ENCODE measurements around the gene TAF1C. TPM values are rescaled to one million over a fixed set of nuclear protein-coding genes. Genes with fewer than 3 reads are reported as not detected.

Gene TAF1C
- total RNA-seq, 2 donors from 2014 or later: 92.0 to 99.8 TPM

DNA sequence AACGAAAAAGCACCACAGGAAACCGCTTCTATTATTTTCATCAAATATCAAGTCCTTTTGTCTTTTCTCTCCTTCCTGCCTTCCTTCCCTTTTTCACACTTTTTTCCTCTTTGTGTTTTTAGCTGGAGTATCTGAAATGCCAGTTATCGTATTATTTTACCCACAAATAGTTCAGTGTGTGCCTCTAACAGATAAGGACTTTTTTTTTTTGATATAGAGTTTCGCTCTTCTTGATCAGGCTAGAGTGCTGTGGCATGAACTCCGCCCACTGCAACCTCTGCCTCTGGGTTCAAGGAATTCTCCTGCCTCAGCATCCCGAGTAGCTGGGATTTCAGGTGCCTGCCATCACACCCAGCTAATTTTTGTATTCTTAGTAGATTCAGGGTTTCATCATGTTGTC lies 31.1 kb downstream of the TAF1C start:
- Histone ChIP-seq H3K9me3 (ENCODE audit: control insufficient read depth, low read length) (no peaks in the 10 kb centered on the region), H3K4me1 (ENCODE audit: control insufficient read depth, insufficient read depth, low read length) (no peaks in the 10 kb centered on the region), H3K36me3 (ENCODE audit: control insufficient read depth, insufficient read depth, low read length) (no peaks in the 10 kb centered on the region), H3K27ac (ENCODE audit: low read depth, low read length) (no peak overlapping the region), H3K4me3 (ENCODE audit: low read length) (no peak overlapping the region), H3K27me3 (ENCODE audit: control insufficient read depth, insufficient read depth, low read length, poor library complexity, severe bottlenecking) (no peaks in the 10 kb centered on the region), H3K9ac (ENCODE audit: extremely low read depth, low read length, poor library complexity, severe bottlenecking) (no peak overlapping the region)
- Mint-ChIP-seq H3K27ac (no peak overlapping the region), H3K27me3 (ENCODE audit: insufficient read depth) (no peaks in the 10 kb centered on the region), H3K9me3 (no peaks in the 10 kb centered on the region), H3K4me1 (no peaks in the 10 kb centered on the region), H3K4me3 (no peak overlapping the region), H3K36me3 (ENCODE audit: low read depth) (no peaks in the 10 kb centered on the region)
- WGBS, 2 experiments (ENCODE audit: insufficient coverage in 1 of 2, insufficient read length in 1 of 2): 90 to 95% methylated on average over 2 to 6 of the region's 6 CpGs
- DNase-seq: no peak
- TF ChIP-seq, protein P1, sequence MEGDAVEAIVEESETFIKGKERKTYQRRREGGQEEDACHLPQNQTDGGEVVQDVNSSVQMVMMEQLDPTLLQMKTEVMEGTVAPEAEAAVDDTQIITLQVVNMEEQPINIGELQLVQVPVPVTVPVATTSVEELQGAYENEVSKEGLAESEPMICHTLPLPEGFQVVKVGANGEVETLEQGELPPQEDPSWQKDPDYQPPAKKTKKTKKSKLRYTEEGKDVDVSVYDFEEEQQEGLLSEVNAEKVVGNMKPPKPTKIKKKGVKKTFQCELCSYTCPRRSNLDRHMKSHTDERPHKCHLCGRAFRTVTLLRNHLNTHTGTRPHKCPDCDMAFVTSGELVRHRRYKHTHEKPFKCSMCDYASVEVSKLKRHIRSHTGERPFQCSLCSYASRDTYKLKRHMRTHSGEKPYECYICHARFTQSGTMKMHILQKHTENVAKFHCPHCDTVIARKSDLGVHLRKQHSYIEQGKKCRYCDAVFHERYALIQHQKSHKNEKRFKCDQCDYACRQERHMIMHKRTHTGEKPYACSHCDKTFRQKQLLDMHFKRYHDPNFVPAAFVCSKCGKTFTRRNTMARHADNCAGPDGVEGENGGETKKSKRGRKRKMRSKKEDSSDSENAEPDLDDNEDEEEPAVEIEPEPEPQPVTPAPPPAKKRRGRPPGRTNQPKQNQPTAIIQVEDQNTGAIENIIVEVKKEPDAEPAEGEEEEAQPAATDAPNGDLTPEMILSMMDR (conservative IDR thresholded peaks at IDR 0.05): no peak

DNA sequence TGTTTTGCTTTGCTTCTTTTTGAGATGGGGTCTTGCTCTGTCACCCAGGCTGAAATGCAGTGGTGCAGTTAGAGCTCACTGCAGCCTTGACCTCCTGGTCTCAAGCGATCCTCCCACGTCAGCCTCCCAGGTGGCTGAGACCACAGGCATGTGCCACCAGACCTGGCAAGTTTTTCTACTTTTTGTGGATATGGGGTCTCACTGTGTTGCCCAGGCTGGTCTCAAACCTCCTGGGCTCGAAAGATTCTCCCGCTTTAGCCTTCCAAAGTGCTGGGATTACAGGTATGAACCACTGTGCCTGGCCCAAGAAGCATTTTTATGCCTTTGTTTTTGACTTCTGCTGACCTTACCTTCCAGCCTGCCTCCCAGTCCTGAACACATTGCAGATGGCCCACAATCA lies 31.6 kb downstream of the TAF1C start:
- no peaks in the 10 kb centered on the region for H3K4me1 Mint-ChIP-seq
- no peaks in the 10 kb centered on the region for H3K27me3 Mint-ChIP-seq (ENCODE audit: insufficient read depth)

DNA sequence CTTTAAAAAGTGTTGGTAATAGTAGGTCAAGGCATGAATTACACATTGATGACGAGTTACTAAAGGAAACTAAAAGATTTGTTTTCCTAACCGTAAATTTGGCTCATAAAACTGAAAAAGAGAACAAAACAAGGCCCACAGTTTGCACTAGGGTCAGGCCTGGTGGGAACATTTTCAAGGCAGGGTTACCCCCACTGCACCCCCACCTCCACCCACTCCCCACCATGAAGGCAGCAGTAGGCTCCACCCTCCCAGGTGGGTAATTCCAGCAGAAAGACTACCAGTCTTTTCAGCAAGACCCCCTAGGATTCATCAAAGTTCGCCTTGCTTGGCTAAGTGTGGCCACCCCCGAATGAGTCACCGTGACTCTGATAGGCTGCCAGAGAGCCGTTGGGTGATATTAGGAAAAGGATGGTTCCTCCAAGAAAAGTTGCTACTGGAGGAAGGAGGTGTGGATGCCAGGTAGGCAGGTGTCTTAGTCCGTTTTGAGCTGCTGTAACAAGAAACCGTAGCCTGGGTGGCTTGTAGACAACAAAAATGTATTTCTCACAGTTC lies 33.1 kb downstream of the TAF1C start:
- no peak overlapping the region for H3K27ac Mint-ChIP-seq
- TF ChIP-seq, protein P1 (conservative IDR thresholded peaks at IDR 0.05): no peak
- Histone ChIP-seq H3K27me3 (ENCODE audit: control insufficient read depth, insufficient read depth, low read length, poor library complexity, severe bottlenecking) (no peaks in the 10 kb centered on the region), H3K4me1 (ENCODE audit: control insufficient read depth, insufficient read depth, low read length) (no peaks in the 10 kb centered on the region), H3K4me3 (ENCODE audit: low read length) (no peak overlapping the region), H3K9ac (ENCODE audit: extremely low read depth, low read length, poor library complexity, severe bottlenecking) (no peak overlapping the region), H3K27ac (ENCODE audit: low read depth, low read length) (no peak overlapping the region), H3K36me3 (ENCODE audit: control insufficient read depth, insufficient read depth, low read length) (no peaks in the 10 kb centered on the region), H3K9me3 (ENCODE audit: control insufficient read depth, low read length) (no peaks in the 10 kb centered on the region)
- WGBS, 2 experiments (ENCODE audit: insufficient coverage in 1 of 2, insufficient read length in 1 of 2): 77 to 80% methylated on average over 8 of the region's 8 CpGs
- no peaks in the 10 kb centered on the region for H3K9me3 Mint-ChIP-seq
- no peaks in the 10 kb centered on the region for H3K36me3 Mint-ChIP-seq (ENCODE audit: low read depth)
- DNase-seq: no peak
- no peak overlapping the region for H3K4me3 Mint-ChIP-seq
- no peaks in the 10 kb centered on the region for H3K27me3 Mint-ChIP-seq (ENCODE audit: insufficient read depth)
- H3K4me1 Mint-ChIP-seq: no peaks in the 10 kb centered on the region

More for the DNA sequence above, 31.6 kb downstream of the TAF1C start:
- Mint-ChIP-seq H3K36me3 (ENCODE audit: low read depth) (no peaks in the 10 kb centered on the region), H3K9me3 (no peaks in the 10 kb centered on the region), H3K4me3 (no peak overlapping the region), H3K27ac (no peak overlapping the region)
- no peak overlapping the region for H3K4me3 ChIP-seq (ENCODE audit: low read length)
- no peaks in the 10 kb centered on the region for H3K36me3 ChIP-seq (ENCODE audit: control insufficient read depth, insufficient read depth, low read length)
- H3K27me3 ChIP-seq (ENCODE audit: control insufficient read depth, insufficient read depth, low read length, poor library complexity, severe bottlenecking): no peaks in the 10 kb centered on the region
- no peak overlapping the region for H3K9ac ChIP-seq (ENCODE audit: extremely low read depth, low read length, poor library complexity, severe bottlenecking)
- H3K27ac ChIP-seq (ENCODE audit: low read depth, low read length): no peak overlapping the region
- WGBS, 2 experiments (ENCODE audit: insufficient coverage in 1 of 2, insufficient read length in 1 of 2): 91 to 94% methylated on average over 4 of the region's 4 CpGs
- H3K9me3 ChIP-seq (ENCODE audit: control insufficient read depth, low read length): no peaks in the 10 kb centered on the region
- DNase-seq: no peak
- TF ChIP-seq, protein P1 (conservative IDR thresholded peaks at IDR 0.05): no peak
- H3K4me1 ChIP-seq (ENCODE audit: control insufficient read depth, insufficient read depth, low read length): no peaks in the 10 kb centered on the region
